Middle frontal gyrus (tissue), 1 donor: ENCODE data around the gene EDRF1.
"Not testable (repeated sequence)": the region's sequence is repeated elsewhere in the genome, so short reads cannot be mapped to it uniquely, and the experiment has no call there.

Experiments used
- DNase-seq: peaks from one replicate; pipeline ENCODE4 v3.0.0-alpha.2; 2015; ENCODE audit warnings: low spot score; ENCODE audit errors: extremely low spot score

Gene EDRF1

DNA sequence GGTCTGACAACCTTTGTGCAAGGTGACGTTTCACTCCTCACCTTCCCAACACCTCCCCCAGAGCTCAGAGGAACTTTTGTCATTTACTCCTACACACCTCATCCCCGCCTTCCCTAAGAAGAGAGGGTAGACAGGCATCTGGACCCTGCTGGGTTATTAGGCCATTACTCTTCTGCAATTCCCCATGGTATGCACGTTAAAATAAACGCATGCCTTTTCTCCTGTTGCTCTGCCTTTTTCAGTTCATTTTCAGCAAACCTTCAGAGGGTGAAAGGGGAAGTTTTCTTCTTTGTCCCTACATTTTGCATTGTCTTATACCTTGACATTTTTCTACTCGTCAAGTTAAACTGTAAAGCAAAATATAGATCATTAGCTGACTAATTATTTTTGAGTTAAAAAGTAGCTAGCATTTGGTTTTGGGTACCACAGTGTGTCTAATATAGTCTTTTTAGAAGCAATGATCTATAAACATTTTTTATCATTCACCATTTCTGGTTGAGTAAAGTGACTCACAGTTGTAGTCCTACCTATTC is 10.5 kb upstream of the EDRF1 start:
- no peak for DNase-seq

DNA sequence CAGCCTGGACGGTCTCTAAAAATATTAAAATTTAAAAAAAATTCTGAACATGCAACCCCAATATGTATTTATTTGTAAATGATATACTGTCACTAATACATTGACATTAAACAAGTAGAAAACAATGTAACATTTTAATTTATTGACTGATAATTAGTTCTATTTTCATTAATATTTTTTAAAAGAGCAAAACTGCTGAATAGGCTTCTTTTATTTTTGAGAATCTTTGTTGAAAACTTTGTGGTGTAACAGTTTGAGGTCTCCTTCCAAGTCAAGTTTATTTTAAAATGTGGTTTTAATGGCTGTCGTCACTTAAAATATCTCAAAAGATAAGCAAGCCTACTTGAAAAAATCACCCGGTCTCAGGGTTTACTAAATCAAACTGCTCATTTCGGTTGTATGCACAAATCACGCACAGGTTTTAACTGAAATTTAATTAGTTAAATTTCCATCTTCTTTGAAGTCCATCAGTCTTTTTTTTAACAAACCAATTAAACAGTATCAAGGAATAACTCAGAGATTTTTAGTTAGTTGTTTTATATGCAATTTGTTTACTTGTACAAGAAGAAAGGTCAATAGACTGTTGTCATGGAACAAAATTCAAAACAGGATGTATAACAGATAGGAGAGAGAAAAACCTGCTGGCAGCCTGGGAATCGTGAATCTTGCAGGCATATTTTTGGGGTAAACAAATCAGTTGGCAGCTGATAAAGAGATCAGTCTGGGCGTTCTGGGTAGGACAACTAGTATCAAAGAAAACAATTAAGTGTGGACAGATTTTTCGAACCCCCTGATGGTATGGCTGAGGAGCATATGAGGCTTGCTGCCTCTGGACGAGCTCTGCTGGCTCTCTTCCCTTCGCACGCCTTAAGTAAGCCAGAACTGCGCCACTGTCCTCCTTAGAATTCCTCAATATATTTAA is 9.7 kb upstream of the EDRF1 start:
- DNase-seq: no peak

DNA sequence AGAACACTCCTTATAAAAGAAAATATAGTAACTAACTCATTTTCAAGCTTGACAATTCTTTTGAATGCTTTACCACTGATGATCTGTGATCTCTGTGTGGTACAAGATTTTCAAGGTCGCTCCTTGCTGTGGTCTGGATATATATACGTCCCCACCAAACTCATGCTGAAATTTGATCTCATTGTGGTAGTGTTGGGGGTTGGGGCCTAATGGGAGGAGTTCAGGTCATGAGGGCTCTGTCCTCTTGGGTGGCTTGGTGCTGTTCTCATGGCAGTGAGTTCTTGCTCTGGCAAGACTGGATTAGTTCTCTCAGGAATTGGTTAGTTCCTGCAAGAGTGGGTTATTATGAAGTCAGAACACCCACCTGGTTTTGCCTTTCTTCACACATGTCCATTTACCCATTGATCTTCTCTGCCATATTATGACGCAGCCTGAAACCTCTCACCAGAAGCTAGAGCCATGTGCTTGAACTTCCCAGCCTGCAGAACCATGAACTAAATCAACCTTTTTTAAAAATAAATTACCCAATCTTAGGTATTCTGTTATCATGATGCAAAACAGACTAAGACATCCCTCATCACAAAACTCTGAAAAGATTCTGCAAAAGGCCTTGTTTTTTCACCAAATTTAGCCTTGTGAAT is 8.3 kb upstream of the EDRF1 start:
- DNase-seq: no peak

- not testable (repeated sequence) for DNase-seq
Measured at GRCh38 chr10:125714728-125715127, 4.8 kb upstream of the EDRF1 start.

- no peak for DNase-seq
Measured at GRCh38 chr10:125720002-125720382, 483 bp downstream of the EDRF1 start.

DNA sequence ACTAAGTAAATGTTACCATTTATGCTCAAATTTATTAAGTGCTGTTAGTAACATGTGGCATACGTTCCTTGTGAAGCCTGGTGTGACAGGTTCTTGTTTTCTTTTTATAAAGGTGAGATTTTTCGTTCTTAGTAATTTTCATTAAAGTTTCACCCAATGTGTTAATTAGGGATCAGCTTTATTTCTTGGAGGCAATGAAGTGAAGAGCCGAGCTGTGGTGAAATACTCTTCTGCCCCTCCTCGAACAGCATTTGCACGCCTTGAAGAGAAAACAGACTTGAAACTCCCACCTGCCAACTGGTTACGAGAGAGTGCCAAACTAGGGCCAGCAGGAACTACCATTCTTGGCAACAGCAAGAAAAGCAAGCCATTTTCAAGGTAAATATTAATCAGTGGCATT is 1.5 kb downstream of the EDRF1 start:
- DNase-seq: no peak

DNA sequence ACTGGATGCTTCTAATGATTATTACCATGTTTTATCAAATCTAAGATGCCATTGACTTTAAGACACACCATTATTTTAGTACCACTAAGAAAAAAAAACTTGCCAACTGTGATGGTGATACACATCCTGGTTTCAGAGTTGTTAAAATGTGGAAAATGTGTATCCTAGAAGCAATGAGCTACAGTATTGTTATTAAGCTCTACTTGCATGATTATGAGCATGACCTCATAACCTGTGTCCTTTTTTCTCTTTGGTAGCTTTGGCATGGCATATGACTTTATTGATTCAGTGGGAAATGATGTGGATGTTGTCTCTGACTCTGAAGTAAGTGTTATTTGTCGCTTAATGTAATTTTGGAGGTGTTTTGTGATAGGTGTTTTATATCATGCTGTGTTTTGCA is 3.3 kb downstream of the EDRF1 start:
- no peak for DNase-seq

DNA sequence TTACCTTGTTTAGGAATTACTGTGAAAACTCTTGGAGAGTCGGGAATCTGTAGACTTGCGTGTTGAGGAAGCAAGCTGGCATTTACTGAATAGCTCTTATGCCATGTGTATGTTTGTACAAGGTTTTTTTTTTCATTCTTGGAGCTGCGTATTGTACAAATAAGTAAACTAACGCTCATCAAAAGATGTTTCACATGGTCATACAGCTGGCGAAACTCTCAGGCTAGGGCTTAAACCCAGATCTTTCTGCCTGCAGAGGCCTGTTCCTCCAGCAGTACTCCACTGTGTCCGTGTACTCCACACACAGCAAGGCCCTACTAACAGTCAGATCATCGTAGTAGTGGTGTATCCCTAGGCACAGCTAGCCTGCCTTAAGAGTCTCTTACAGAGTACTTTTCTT is 7.4 kb downstream of the EDRF1 start:
- no peak for DNase-seq

- no peak for DNase-seq
Measured at GRCh38 chr10:125727436-125727835, 7.9 kb downstream of the EDRF1 start.

DNA sequence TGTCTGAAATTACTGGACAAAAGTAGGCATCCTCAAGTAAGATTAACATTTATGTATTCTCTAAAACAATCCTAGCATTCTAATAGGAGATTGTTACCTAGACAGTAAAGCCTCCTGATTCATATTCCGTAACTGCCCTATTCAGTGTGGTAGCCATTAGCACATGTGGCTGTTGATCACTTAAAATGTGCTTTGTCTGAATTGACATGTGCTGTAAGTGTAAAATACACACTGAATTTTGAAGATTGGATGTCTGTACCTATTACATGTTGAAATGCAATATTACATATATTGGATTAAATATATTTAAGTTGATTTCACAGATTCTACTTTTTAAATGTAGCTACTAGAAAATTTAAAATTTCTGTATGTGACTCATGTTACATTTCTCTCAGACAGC is 14.6 kb downstream of the EDRF1 start:
- DNase-seq: no peak

- no peak for DNase-seq
Measured at GRCh38 chr10:125734823-125735222, 15.3 kb downstream of the EDRF1 start.

DNA sequence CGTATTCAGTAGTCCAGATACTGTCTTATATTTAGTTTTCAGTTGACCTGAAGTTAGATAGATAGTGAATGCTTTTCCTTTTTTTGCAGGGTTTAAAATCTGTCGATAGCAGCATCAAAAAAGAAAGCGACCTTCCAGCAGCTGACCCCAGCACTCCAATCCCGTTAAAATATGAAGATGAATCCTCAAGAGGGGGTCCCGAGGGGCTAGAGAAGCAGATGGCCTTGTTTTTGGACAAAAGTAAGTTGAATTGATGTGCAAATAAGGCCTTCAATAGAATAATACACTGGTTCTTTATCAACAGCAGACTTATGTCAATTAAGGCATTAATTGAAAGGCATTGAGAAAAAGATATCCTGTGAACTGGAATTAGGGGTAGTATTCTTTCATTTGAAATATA is 18.7 kb downstream of the EDRF1 start:
- no peak for DNase-seq

DNA sequence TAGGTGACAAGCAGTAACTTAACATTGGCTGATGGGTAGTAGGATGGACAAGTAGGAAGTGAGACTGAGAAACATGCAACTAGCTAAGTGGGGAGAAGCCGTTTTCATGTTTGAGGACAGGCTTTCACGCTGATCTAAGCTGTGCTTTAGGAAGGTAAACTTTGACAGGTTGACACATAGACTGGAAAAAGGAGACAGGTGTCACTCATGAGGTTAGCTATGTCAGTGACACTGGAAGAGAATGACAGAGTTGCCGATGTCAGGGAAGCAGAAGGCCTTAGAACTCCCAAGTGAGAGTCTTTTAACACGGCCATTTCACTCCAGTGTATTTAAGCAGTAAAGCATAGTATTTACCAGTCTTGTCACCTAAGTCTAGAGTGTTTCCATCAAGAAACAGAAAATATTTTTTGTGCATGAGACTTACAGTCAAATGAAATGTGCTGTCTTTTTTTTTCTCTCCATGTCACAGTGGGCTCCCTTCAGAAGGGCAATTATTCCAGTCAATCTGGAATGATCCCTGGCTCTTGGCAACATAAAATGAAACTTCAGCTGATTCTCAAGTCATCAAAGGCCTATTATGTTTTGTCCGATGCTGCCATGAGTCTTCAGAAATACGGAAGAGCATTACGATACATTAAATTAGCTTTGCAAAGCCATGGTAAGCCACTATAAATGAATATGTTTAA is 20.6 kb downstream of the EDRF1 start:
- no peak for DNase-seq

DNA sequence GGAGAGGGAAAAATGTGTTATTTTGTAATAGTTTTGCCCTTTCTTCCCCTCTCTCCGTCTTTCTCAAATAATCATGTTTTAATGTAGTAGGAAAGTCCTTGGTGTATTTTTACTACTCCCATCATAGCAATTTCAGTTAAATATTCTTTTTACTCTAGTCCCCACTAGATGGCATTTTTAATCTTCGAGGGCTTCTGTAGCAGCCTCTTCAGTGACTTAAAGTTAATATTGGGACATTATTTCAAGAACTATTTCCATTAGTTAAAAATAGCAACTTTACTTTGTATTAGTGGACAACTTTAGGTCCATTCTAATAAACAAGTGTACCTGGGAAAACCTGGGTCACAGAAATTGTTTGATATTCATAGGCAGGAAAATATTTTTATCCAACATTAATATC is 23.0 kb downstream of the EDRF1 start:
- no peak for DNase-seq

- DNase-seq: no peak
Measured at GRCh38 chr10:125744909-125745308, 25.4 kb downstream of the EDRF1 start.

DNA sequence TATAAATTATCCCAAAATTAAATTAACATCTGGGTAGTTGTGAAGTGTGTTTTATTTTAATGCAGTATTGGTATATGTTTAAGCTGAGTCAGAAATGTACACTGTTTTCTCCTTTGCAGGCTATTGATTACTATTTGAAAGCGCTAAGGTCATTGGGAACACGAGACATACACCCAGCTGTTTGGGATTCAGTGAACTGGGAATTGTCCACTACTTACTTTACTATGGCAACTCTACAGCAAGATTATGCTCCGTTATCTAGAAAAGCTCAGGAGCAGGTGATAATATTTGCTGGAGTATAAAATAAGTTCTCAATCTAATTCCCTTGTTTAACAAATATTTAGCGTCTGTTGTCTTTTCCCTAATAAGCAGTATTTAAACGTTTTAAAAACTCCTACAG is 27.9 kb downstream of the EDRF1 start:
- no peak for DNase-seq

DNA sequence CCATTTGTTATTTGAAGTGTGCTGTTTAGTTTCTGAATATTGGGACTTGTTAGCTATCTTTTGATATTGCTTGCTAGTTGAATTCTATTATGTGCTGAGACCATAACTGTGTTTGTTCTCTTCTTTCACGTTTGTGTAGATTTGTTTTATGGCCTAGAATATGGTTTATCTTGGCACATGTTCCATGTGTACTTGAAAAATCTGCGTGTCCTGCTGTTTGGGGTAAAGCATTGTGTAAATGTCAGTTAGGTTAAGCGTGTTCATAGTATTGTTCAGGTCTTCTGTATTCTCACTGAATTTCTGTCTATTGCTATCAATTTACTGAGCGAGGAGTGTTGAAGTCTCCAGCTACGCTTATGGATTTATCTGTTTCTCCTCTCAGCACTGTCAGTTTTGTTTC is 36.7 kb downstream of the EDRF1 start:
- no peak for DNase-seq

DNA sequence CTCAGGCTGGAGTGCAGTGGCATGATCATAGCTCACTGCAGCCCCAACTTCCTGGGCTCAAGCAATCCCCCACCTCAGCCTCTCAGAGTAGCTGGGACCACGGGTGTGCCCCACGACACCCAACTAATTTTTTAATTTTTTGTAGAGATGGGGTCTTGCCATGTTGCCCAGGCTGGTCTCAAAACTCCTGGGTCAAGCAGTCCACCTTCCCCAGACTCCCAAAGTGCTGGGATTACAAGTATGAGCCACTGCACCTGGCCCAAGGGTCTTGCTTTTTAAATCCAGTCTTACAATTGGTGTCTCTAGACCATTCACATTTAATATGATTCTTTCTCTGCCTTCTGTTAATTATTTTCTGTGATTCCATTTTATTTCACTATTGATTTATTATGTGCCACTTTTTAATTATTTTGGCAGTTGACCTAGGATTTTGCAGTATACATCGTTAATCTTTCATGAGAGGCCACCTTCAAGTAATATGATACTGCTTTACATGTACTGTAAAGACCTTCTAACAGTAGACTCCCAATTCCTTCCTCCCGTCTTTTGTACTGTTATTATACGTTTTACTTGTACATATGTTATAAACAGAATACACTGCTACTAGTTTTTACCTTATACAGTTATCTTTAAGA is 37.5 kb downstream of the EDRF1 start:
- no peak for DNase-seq

GRCh38 chr10:125757742-125758141 is 38.2 kb downstream of the EDRF1 start:
- no peak for DNase-seq

- no peak for DNase-seq
Measured at GRCh38 chr10:125761961-125762360, 42.5 kb downstream of the EDRF1 start.
